Small intestine (tissue), 7 donors: Measurements from ENCODE around the gene TTC34. TPM values are rescaled to one million over a fixed set of nuclear protein-coding genes. Genes with fewer than 3 reads are reported as not detected.
"Not testable (repeated sequence)": the region's sequence is repeated elsewhere in the genome, so short reads cannot be mapped to it uniquely, and the experiment has no call there.

Source experiments
- DNase-seq, 2 donors: peaks; one replicate each; pipeline versions ENCODE4 v3.0.0 to v3.0.0-alpha.2; 2013
- FAIRE-seq: peaks from 2 replicates; lab custom pipeline; 2012; peaks lifted over from hg19 to GRCh38; lab: Jason Lieb, UNC
- H3K27ac ChIP-seq, 3 donors: one replicate each; pipeline ENCODE4 v1.5.1; 2013; ENCODE audit warnings: low read length in 2 of 3, mild to moderate bottlenecking in 2 of 3, control low read depth in 1 of 3, inconsistent platforms in 1 of 3, low read depth in 1 of 3, moderate library complexity in 1 of 3
- H3K27me3 ChIP-seq, 3 donors: one replicate each; pipeline ENCODE4 v1.6.1; 2013; ENCODE audit warnings: low read length in 3 of 3, inconsistent platforms in 1 of 3; ENCODE audit not compliant: control insufficient read depth in 3 of 3, insufficient read depth in 3 of 3
- H3K36me3 ChIP-seq, 3 donors: one replicate each; pipeline ENCODE4 v1.6.1; 2013; ENCODE audit warnings: low read length in 3 of 3, inconsistent platforms in 1 of 3, low read depth in 1 of 3, mild to moderate bottlenecking in 1 of 3, moderate library complexity in 1 of 3; ENCODE audit not compliant: control insufficient read depth in 3 of 3, insufficient read depth in 2 of 3
- H3K4me1 ChIP-seq, 3 donors: one replicate each; pipeline ENCODE4 v1.6.1; 2013; ENCODE audit warnings: low read length in 2 of 3, inconsistent platforms in 1 of 3, low read depth in 1 of 3, mild to moderate bottlenecking in 1 of 3, moderate library complexity in 1 of 3; ENCODE audit not compliant: control insufficient read depth in 3 of 3, insufficient read depth in 2 of 3
- H3K4me3 ChIP-seq, 3 donors: one replicate each; pipeline ENCODE4 v1.5.1; 2013; ENCODE audit warnings: low read length in 3 of 3, control low read depth in 1 of 3, inconsistent platforms in 1 of 3, low read depth in 1 of 3, mild to moderate bottlenecking in 1 of 3, moderate library complexity in 1 of 3
- H3K9me3 ChIP-seq, 2 donors: one replicate each; pipeline ENCODE4 v1.6.1; 2013; ENCODE audit warnings: low read depth in 1 of 2, low read length in 1 of 2; ENCODE audit not compliant: control insufficient read depth in 2 of 2, insufficient read depth in 1 of 2
- WGBS, 3 donors: extraction: QIAGEN DNeasy Blood & Tissue Kit; methylation state at CpG; one replicate each; pipeline ENCODE4 v1.1.7; 2013; 5-methylcytosine and 5-hydroxymethylcytosine counted together
- polyA plus RNA-seq, 4 donors: library from polyadenylated mRNA; stranded (reverse) in 3 of 4; unstranded in 1 of 4; fragments of 200-250 nt in 3 of 4; fragments of 120-200 nt in 1 of 4; gene quantifications; one replicate each; pipeline versions ENCODE4 v1.2.1 to v1.2.3, GENCODE V29; 2013
- donor health status: healthy with polysubstance abuse.
- donor health status: control.
- donor health status: control.
- donor health status: Bipolar disorder and iron deficiency.
- donor health status: healthy.

The TTC34 gene
- polyA plus RNA-seq, 4 donors = 0.22 to 1.9 TPM; not detected in 2

GRCh38 chr1:2629627-2630497, 171.6 kb downstream of the TTC34 start:
- FAIRE-seq = no peak
- WGBS, 3 donors = 86 to 92% (median 90%) methylated on average over 23 of the region's 23 CpGs
- peaks cover 0 to 29% (median 16%) of the 10 kb centered on the region in 3 donors for H3K27me3 ChIP-seq

GRCh38 chr1:2628933-2629626, 172.4 kb downstream of the TTC34 start:
- WGBS, 3 donors = 5 to 7% (median 7%) methylated on average over 32 to 64 of the region's 64 CpGs
- H3K27ac ChIP-seq = no peak overlapping the region
- peaks cover 0 to 29% (median 16%) of the 10 kb centered on the region in 3 donors for H3K27me3 ChIP-seq
- DNase-seq (peak in 1 of 2 donors; percentile 54), FAIRE-seq (no peak)
- H3K36me3 ChIP-seq = no peaks in the 10 kb centered on the region
- H3K4me3 ChIP-seq = peak overlapping the region in 1 of 3 donors; percentile 9
- peaks cover 0 to 47% (median 2%) of the 10 kb centered on the region in 3 donors for H3K4me1 ChIP-seq
- no peaks in the 10 kb centered on the region for H3K9me3 ChIP-seq

More at GRCh38 chr1:2629627-2630497, 171.6 kb downstream of the TTC34 start:
- Histone ChIP-seq H3K36me3 (no peaks in the 10 kb centered on the region), H3K9me3 (no peaks in the 10 kb centered on the region), H3K4me3 (no peak overlapping the region), H3K27ac (no peak overlapping the region), H3K4me1 (peaks cover 0 to 47% (median 2%) of the 10 kb centered on the region in 3 donors)
- no peak for DNase-seq

GRCh38 chr1:2628191-2628932, 173.1 kb downstream of the TTC34 start:
- Histone ChIP-seq H3K27me3 (peaks cover 0 to 29% (median 16%) of the 10 kb centered on the region in 3 donors), H3K36me3 (no peaks in the 10 kb centered on the region), H3K4me3 (peak overlapping the region in 1 of 3 donors; percentile 9), H3K27ac (no peak overlapping the region), H3K4me1 (peaks cover 0 to 41% (median 2%) of the 10 kb centered on the region in 3 donors), H3K9me3 (no peaks in the 10 kb centered on the region)
- 2 to 8% (median 3%) methylated on average over 41 to 46 of the region's 46 CpGs for WGBS, 3 donors
- peak in 1 of 2 donors; percentile 59 for DNase-seq
- no peak for FAIRE-seq

- 12 to 30% (median 17%) methylated on average over 6 of the region's 6 CpGs for WGBS, 3 donors
- peaks cover 0 to 34% (median 2%) of the 10 kb centered on the region in 3 donors for H3K4me1 ChIP-seq
- peaks cover 0 to 29% (median 16%) of the 10 kb centered on the region in 3 donors for H3K27me3 ChIP-seq
- no peak for FAIRE-seq
- H3K36me3 ChIP-seq = no peaks in the 10 kb centered on the region
- H3K27ac ChIP-seq = no peak overlapping the region
- no peak for DNase-seq
- no peaks in the 10 kb centered on the region for H3K9me3 ChIP-seq
- H3K4me3 ChIP-seq = no peak overlapping the region
Observed at GRCh38 chr1:2627746-2628145, 173.7 kb downstream of the TTC34 start.

GRCh38 chr1:2625748-2626147, 175.7 kb downstream of the TTC34 start:
- not testable (repeated sequence) for H3K27ac ChIP-seq, H3K9me3 ChIP-seq, DNase-seq, FAIRE-seq, H3K36me3 ChIP-seq, H3K4me3 ChIP-seq
- Histone ChIP-seq H3K27me3 (peaks cover 0 to 29% (median 16%) of the 10 kb centered on the region in 3 donors), H3K4me1 (peaks cover 0 to 14% (median 1%) of the 10 kb centered on the region in 3 donors)
- 65 to 75% (median 66%) methylated on average over 7 of the region's 7 CpGs for WGBS, 3 donors

- peaks cover 0 to 5% of the 10 kb centered on the region in 2 donors for H3K9me3 ChIP-seq
- peaks cover 0 to 10% (median 0%) of the 10 kb centered on the region in 3 donors for H3K4me1 ChIP-seq
- DNase-seq (no peak), FAIRE-seq (no peak)
- no peaks in the 10 kb centered on the region for H3K36me3 ChIP-seq
- 85 to 94% (median 89%) methylated on average over 10 of the region's 10 CpGs for WGBS, 3 donors
- no peak overlapping the region for H3K4me3 ChIP-seq
- no peak overlapping the region for H3K27ac ChIP-seq
- H3K27me3 ChIP-seq = peaks cover 0 to 31% (median 18%) of the 10 kb centered on the region in 3 donors
Observed at GRCh38 chr1:2625311-2625710, 176.2 kb downstream of the TTC34 start.

- H3K4me1 ChIP-seq = peaks cover 0 to 8% (median 0%) of the 10 kb centered on the region in 3 donors
- peaks cover 0 to 5% of the 10 kb centered on the region in 2 donors for H3K9me3 ChIP-seq
- H3K4me3 ChIP-seq = no peak overlapping the region
- 81 to 87% (median 85%) methylated on average over 13 of the region's 13 CpGs for WGBS, 3 donors
- FAIRE-seq = no peak
- no peak overlapping the region for H3K27ac ChIP-seq
- no peak for DNase-seq
- H3K36me3 ChIP-seq = no peaks in the 10 kb centered on the region
- H3K27me3 ChIP-seq = peaks cover 0 to 32% (median 18%) of the 10 kb centered on the region in 3 donors
Observed at GRCh38 chr1:2624735-2625300, 176.7 kb downstream of the TTC34 start.
